B cell (primary cell): Measurements from ENCODE around the gene MAP3K6. TPM values are rescaled to one million over a fixed set of nuclear protein-coding genes. Genes with fewer than 3 reads are reported as not detected.
A peak's percentile ranks its signal among the peaks of the same experiment; 100 is the strongest.

Source experiments
- ATAC-seq: fragments of 200-7000 bp; cut with Tn5 transposase; one replicate; pipeline ENCODE4 v1.10.0; 2021; ENCODE audit warnings: low read depth, mild to moderate bottlenecking, moderate number of reproducible peaks, moderate library complexity
- CTCF ChIA-PET: fragments of 350-600 bp; sonication (Branson Sonifier 250); formaldehyde crosslinking; loops from one replicate; lab custom pipeline; 2021; ENCODE audit warnings: antibody characterized with exemption, inconsistent platforms; lab: Charles Lee
- POLR2A ChIA-PET: fragments of 350-600 bp; sonication (Branson Sonifier 250); formaldehyde crosslinking; loops from one replicate; lab custom pipeline; 2021; ENCODE audit warnings: antibody characterized with exemption; lab: Charles Lee
- DNase-seq: peaks from one replicate; pipeline ENCODE4 v3.0.0; 2013
- H2AFZ ChIP-seq: 2 replicates; pipeline ENCODE4 v1.6.1; 2012; ENCODE audit warnings: mild to moderate bottlenecking, low read depth, low read length; ENCODE audit not compliant: insufficient read depth, poor library complexity, severe bottlenecking
- H3K27ac ChIP-seq, 2 donors: 1 replicate in 1 of 2; 2 replicates in 1 of 2; pipeline ENCODE4 v1.5.1; 2012 to 2013; ENCODE audit warnings: low read length in 2 of 2, mild to moderate bottlenecking in 2 of 2, moderate library complexity in 1 of 2
- H3K27me3 ChIP-seq, 4 experiments: fragments of 200-600 bp in 1 of 4; sonication (generic) in 1 of 4; replicated peaks in 1 of 4; 1 replicate in 2 of 4; 2 replicates in 2 of 4; pipeline versions ENCODE4 v1.6.1 to v1.7.0; 2013 to 2016; ENCODE audit warnings: low read length in 3 of 4, mild to moderate bottlenecking in 2 of 4, mixed read lengths in 1 of 4, moderate library complexity in 1 of 4; ENCODE audit not compliant: insufficient read depth in 4 of 4, control insufficient read depth in 3 of 4; ENCODE audit errors: control extremely low read depth in 1 of 4
- H3K36me3 ChIP-seq, 2 experiments: replicated peaks in 1 of 2; 1 replicate in 1 of 2; 2 replicates in 1 of 2; pipeline versions ENCODE4 v1.6.1 to v1.7.1; 2013; ENCODE audit warnings: low read length in 1 of 2; ENCODE audit not compliant: insufficient read depth in 2 of 2, control insufficient read depth in 1 of 2; ENCODE audit errors: control extremely low read depth in 1 of 2, extremely low read depth in 1 of 2
- H3K4me1 ChIP-seq, 2 donors: fragments of 200-600 bp in 1 of 2; sonication (generic) in 1 of 2; 1 replicate in 1 of 2; 2 replicates in 1 of 2; pipeline versions ENCODE4 v1.5.1 to v1.6.1; 2013 to 2017; ENCODE audit warnings: low read length in 2 of 2; ENCODE audit not compliant: control insufficient read depth in 2 of 2, insufficient read depth in 2 of 2
- H3K4me2 ChIP-seq: replicated peaks from 2 replicates; pipeline ENCODE3; 2012; ENCODE audit warnings: mild to moderate bottlenecking, low read depth, low read length; ENCODE audit not compliant: poor library complexity, severe bottlenecking
- H3K4me3 ChIP-seq, 5 experiments: fragments of 200-600 bp in 1 of 5; sonication (generic) in 1 of 5; 1 replicate in 3 of 5; 2 replicates in 2 of 5; pipeline versions ENCODE4 v1.5.1 to v1.7.0; 2011 to 2016; ENCODE audit warnings: low read length in 4 of 5, mild to moderate bottlenecking in 4 of 5, low read depth in 2 of 5, control low read depth in 1 of 5, moderate library complexity in 1 of 5; ENCODE audit not compliant: insufficient read depth in 1 of 5; ENCODE audit errors: control extremely low read depth in 1 of 5, extremely low read depth in 1 of 5
- H3K79me2 ChIP-seq: fragments of 200-600 bp; sonication (generic); one replicate; pipeline ENCODE4 v1.6.0; 2016; ENCODE audit warnings: low read length; ENCODE audit not compliant: control insufficient read depth, insufficient read depth
- H3K9ac ChIP-seq: fragments of 200-600 bp; sonication (generic); 2 replicates; pipeline ENCODE4 v1.6.1; 2017; ENCODE audit warnings: mild to moderate bottlenecking, low read length, moderate library complexity
- H3K9me3 ChIP-seq, 3 donors: one replicate each; pipeline versions ENCODE4 v1.6.1 to v1.7.1; 2013; ENCODE audit warnings: low read length in 2 of 3; ENCODE audit not compliant: control insufficient read depth in 2 of 3, insufficient read depth in 1 of 3; ENCODE audit errors: control extremely low read depth in 1 of 3
- H4K20me1 ChIP-seq: 2 replicates; pipeline ENCODE4 v1.6.0; 2012; ENCODE audit warnings: mild to moderate bottlenecking, low read length; ENCODE audit not compliant: insufficient read depth, control insufficient read depth, poor library complexity, severe bottlenecking
- H3K27ac Mint-ChIP-seq: one replicate; pipeline ENCODE4 v1.8.0; 2021; ENCODE audit warnings: mixed read lengths
- H3K27me3 Mint-ChIP-seq: one replicate; pipeline ENCODE4 v1.8.0; 2021; ENCODE audit warnings: mixed read lengths
- H3K4me1 Mint-ChIP-seq: one replicate; pipeline ENCODE4 v1.8.0; 2021; ENCODE audit warnings: mixed read lengths
- H3K4me3 Mint-ChIP-seq: one replicate; pipeline ENCODE4 v1.8.0; 2021; ENCODE audit warnings: mixed read lengths
- H3K9me3 Mint-ChIP-seq: one replicate; pipeline ENCODE4 v1.8.0; 2022; ENCODE audit warnings: mixed read lengths; ENCODE audit not compliant: insufficient read depth
- EZH2 ChIP-seq: IDR thresholded peaks from 2 replicates; pipeline ENCODE4 v1.6.1; 2012; ENCODE audit warnings: borderline replicate concordance, low read depth, mild to moderate bottlenecking, moderate library complexity, low read length; ENCODE audit not compliant: insufficient read depth, poor library complexity, severe bottlenecking
- WGBS: methylation state at CpG from one replicate; pipeline ENCODE4 v1.1.5; 2013; ENCODE audit warnings: missing lambda C conversion rate; ENCODE audit not compliant: insufficient coverage; 5-methylcytosine and 5-hydroxymethylcytosine counted together
- intact Hi-C: fragments of 100-400 bp; cut with micrococcal nuclease; formaldehyde crosslinking; loops from one replicate; pipeline ENCODE4 v1.10.0; 2022
- polyA plus RNA-seq: library from polyadenylated mRNA; depleted of rRNA; stranded (reverse); fragments of >200 nt; gene quantifications from 2 replicates; pipeline ENCODE4 v1.2.3, GENCODE V29; 2012
- total RNA-seq, 2 donors: library from RNA; stranded (reverse); fragments of 120-200 nt in 1 of 2; gene quantifications; 1 replicate in 1 of 2; 2 replicates in 1 of 2; pipeline versions ENCODE4 v1.2.3 to v1.2.4, GENCODE V29; 2013 to 2022
- TF ChIP-seq, protein P1 (sequence below): fragments of 200-600 bp; IDR thresholded peaks from one replicate; pipeline ENCODE4 v1.8.0; 2022; ENCODE audit warnings: antibody characterized with exemption, mild to moderate bottlenecking

MAP3K6 gene
- total and polyA plus RNA-seq, 2 donors (not counting 1 experiment from before 2014, with no cell fraction given) = 9.4 to 11.0 TPM

DNA sequence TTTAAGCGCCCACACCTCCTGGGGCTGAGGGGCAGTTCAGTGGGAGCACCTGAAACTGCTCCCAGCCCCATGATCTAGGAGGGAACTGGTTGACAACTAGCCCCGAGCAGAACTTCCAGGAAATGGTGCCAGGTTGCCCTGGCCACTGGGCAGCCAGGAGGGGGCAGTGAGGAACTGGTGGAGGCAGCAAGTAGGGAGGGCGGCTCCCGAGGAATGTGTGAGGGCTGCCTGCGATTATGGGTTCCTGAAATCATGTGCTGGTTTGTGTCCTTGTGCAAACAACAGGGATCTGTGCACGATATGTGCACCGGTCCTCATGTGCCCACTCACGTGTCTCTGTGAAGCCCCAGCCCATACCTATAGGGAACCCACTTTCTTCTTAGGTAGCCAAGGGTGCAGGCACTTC is 35.6 kb upstream of the MAP3K6 start:
- intact Hi-C loops = loop anchor here (2.0 kb wide), 2 partner anchors 34 to 124 kb away; no protein-coding TSS in a partner anchor
- 18% methylated on average over 7 of the region's 8 CpGs for WGBS
- H2AFZ ChIP-seq = peak overlapping the region; percentile 64
- Mint-ChIP-seq H3K4me3 (peak overlapping the region; percentile 72), H3K27me3 (no peaks in the 10 kb centered on the region), H3K9me3 (no peaks in the 10 kb centered on the region), H3K27ac (peak overlapping the region; percentile 89), H3K4me1 (peaks cover 58% of the 10 kb centered on the region)
- POLR2A ChIA-PET = interaction anchor here (0.6 to 1.2 kb wide), 6 partner anchors 45 to 257 kb away, joined by 3 to 5 read pairs (median 3); partner anchors contain the start of genes AHDC1 and WASF2
- no peaks in the 10 kb centered on the region for H3K27me3 ChIP-seq
- H4K20me1 ChIP-seq = no peaks in the 10 kb centered on the region
- no peak for TF ChIP-seq EZH2
- TF ChIP-seq, protein P1, sequence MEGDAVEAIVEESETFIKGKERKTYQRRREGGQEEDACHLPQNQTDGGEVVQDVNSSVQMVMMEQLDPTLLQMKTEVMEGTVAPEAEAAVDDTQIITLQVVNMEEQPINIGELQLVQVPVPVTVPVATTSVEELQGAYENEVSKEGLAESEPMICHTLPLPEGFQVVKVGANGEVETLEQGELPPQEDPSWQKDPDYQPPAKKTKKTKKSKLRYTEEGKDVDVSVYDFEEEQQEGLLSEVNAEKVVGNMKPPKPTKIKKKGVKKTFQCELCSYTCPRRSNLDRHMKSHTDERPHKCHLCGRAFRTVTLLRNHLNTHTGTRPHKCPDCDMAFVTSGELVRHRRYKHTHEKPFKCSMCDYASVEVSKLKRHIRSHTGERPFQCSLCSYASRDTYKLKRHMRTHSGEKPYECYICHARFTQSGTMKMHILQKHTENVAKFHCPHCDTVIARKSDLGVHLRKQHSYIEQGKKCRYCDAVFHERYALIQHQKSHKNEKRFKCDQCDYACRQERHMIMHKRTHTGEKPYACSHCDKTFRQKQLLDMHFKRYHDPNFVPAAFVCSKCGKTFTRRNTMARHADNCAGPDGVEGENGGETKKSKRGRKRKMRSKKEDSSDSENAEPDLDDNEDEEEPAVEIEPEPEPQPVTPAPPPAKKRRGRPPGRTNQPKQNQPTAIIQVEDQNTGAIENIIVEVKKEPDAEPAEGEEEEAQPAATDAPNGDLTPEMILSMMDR = no peak
- DNase-seq = peak; percentile 54
- no peaks in the 10 kb centered on the region for H3K79me2 ChIP-seq
- CTCF ChIA-PET = interaction anchor here (0.7 to 5.6 kb wide), 29 partner anchors 10 to 267 kb away, joined by 3 to 114 read pairs (median 5); partner anchors contain the start of genes AHDC1, SYTL1 and WASF2
- no peak overlapping the region for H3K4me3 ChIP-seq
- H3K4me2 ChIP-seq = peak overlapping the region; percentile 78
- peaks cover 41 to 59% of the 10 kb centered on the region in 2 donors for H3K4me1 ChIP-seq
- peak overlapping the region; percentile 44 for H3K9ac ChIP-seq
- no peak for ATAC-seq
- H3K9me3 ChIP-seq = no peaks in the 10 kb centered on the region
- peaks cover 2 to 8% of the 10 kb centered on the region in 2 experiments for H3K36me3 ChIP-seq
- H3K27ac ChIP-seq = peak overlapping the region; percentile 49 to 79

- Mint-ChIP-seq H3K9me3 (no peaks in the 10 kb centered on the region), H3K4me3 (no peak overlapping the region), H3K4me1 (peaks cover 44% of the 10 kb centered on the region), H3K27ac (peak overlapping the region; percentile 77), H3K27me3 (no peaks in the 10 kb centered on the region)
- TF ChIP-seq, protein P1 = no peak
- TF ChIP-seq EZH2 = no peak
- DNase-seq (no peak), ATAC-seq (no peak)
- H3K79me2 ChIP-seq = no peaks in the 10 kb centered on the region
- ChIA-PET POLR2A (interaction anchor here (0.6 kb wide), 1 partner anchor 333 kb away, joined by 6 read pairs; no protein-coding TSS in a partner anchor), CTCF (interaction anchor here (0.5 to 5.6 kb wide), 9 partner anchors 12 to 264 kb away, joined by 3 to 114 read pairs (median 5); partner anchors contain the start of genes AHDC1 and SYTL1)
- no peak overlapping the region for H3K9ac ChIP-seq
- no peaks in the 10 kb centered on the region for H4K20me1 ChIP-seq
- peaks cover 34 to 45% of the 10 kb centered on the region in 2 donors for H3K4me1 ChIP-seq
- no peaks in the 10 kb centered on the region for H3K27me3 ChIP-seq
- no peak overlapping the region for H3K4me2 ChIP-seq
- H3K36me3 ChIP-seq = no peaks in the 10 kb centered on the region
- no peak overlapping the region for H3K4me3 ChIP-seq
- intact Hi-C loops = no loop called here
- H2AFZ ChIP-seq = no peak overlapping the region
- 100% methylated on average over 1 of the region's 5 CpGs for WGBS
- no peak overlapping the region for H3K27ac ChIP-seq
- no peaks in the 10 kb centered on the region for H3K9me3 ChIP-seq
Observed at GRCh38 chr1:27400963-27401341, 34.2 kb upstream of the MAP3K6 start.
